Right lobe of liver (tissue), 4 donors: Measurements from ENCODE around the gene STAB1.

ENCODE experiments used
- CTCF ChIP-seq, 4 donors: fragments of 200-600 bp in 3 of 4; fragments of 450-650 bp in 1 of 4; IDR thresholded peaks; one replicate each; pipeline versions ENCODE4 v1.5.1 to v1.8.0; 2016 to 2022; ENCODE audit warnings: antibody characterized with exemption in 4 of 4, mild to moderate bottlenecking in 2 of 4
- POLR2A ChIP-seq: fragments of 450-650 bp; IDR thresholded peaks from one replicate; pipeline ENCODE4 v1.6.1; 2017; ENCODE audit warnings: antibody characterized with exemption, mild to moderate bottlenecking
- donor health status: DM: no; HTN: no; CAD: no.
- donor health status: DM: no; HTN: no; CAD: no.
- donor health status: DM: no; HTN: yes; CAD: no.

GRCh38 chr3:52450489-52451236 is 44.5 kb upstream of the STAB1 start:
- no peak for TF ChIP-seq CTCF (IDR thresholded peaks at IDR 0.05)
- no peak for TF ChIP-seq POLR2A
